ENCODE measurements around the gene ANAPC16. TPM values are rescaled to one million over a fixed set of nuclear protein-coding genes. Genes with fewer than 3 reads are reported as not detected.

Gene ANAPC16
- total RNA-seq, 3 donors from 2014 or later = 104 to 155 (median 112) TPM

GRCh38 chr10:72173262-72173618 is 42.6 kb upstream of the ANAPC16 start:
- no peaks in the 10 kb centered on the region for H3K4me1 ChIP-seq
- H3K27ac ChIP-seq = no peak overlapping the region
- no peaks in the 10 kb centered on the region for H3K36me3 ChIP-seq
- no peak for TF ChIP-seq POLR2AphosphoS5 (IDR thresholded peaks at IDR 0.05)
- TF ChIP-seq CTCF (IDR thresholded peaks at IDR 0.05) = no peak
- no peak for TF ChIP-seq POLR2A (IDR thresholded peaks at IDR 0.05)
- intact Hi-C loops (cut with DNase I; ENCODE audit: low total_unique reads) = no loop called here
- H3K27me3 ChIP-seq = no peaks in the 10 kb centered on the region
- no peak for DNase-seq (ENCODE audit: low spot score in 2 of 2)
- H3K9me3 ChIP-seq = no peaks in the 10 kb centered on the region
- H3K4me3 ChIP-seq = no peak overlapping the region

- H3K4me3 ChIP-seq = no peak overlapping the region
- no peak for DNase-seq (ENCODE audit: low spot score in 2 of 2)
- intact Hi-C loops (cut with DNase I; ENCODE audit: low total_unique reads) = no loop called here
Measured at GRCh38 chr10:72173619-72174296, 42.1 kb upstream of the ANAPC16 start.

DNA sequence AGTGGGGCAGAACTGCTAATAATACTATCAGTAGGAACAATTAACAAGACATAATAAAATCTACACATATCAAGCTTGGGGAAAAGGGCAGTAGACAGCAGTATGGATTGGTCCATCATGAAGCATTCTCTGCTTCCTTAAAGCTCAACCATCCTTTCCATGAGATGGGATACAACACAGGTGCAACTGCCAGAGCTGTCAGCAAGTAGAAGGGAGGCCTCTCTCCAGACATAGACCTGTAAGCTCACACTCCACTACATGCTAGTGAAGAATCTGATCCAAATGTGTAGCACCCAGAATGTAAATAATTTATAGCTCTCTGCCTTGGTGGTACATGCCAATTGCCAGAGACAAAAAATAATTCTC is 41.5 kb upstream of the ANAPC16 start:
- Histone ChIP-seq H3K27me3 (no peaks in the 10 kb centered on the region), H3K27ac (no peak overlapping the region), H3K9me3 (no peaks in the 10 kb centered on the region), H3K4me3 (no peak overlapping the region), H3K4me1 (no peaks in the 10 kb centered on the region), H3K36me3 (no peaks in the 10 kb centered on the region)
- TF ChIP-seq CTCF (IDR thresholded peaks at IDR 0.05) = no peak
- TF ChIP-seq POLR2AphosphoS5 (IDR thresholded peaks at IDR 0.05) = no peak
- TF ChIP-seq POLR2A (IDR thresholded peaks at IDR 0.05) = no peak
- no peak for DNase-seq (ENCODE audit: low spot score in 2 of 2)
- intact Hi-C loops (cut with DNase I; ENCODE audit: low total_unique reads) = no loop called here

More at GRCh38 chr10:72173619-72174296, 42.1 kb upstream of the ANAPC16 start:
- no peak overlapping the region for H3K27ac ChIP-seq
- no peaks in the 10 kb centered on the region for H3K4me1 ChIP-seq
- no peaks in the 10 kb centered on the region for H3K27me3 ChIP-seq
- TF ChIP-seq POLR2AphosphoS5 (IDR thresholded peaks at IDR 0.05) = no peak
- TF ChIP-seq POLR2A (IDR thresholded peaks at IDR 0.05) = no peak
- no peak for TF ChIP-seq CTCF (IDR thresholded peaks at IDR 0.05)
- no peaks in the 10 kb centered on the region for H3K36me3 ChIP-seq
- no peaks in the 10 kb centered on the region for H3K9me3 ChIP-seq

GRCh38 chr10:72175149-72175548 is 40.7 kb upstream of the ANAPC16 start:
- Histone ChIP-seq H3K4me3 (no peak overlapping the region), H3K4me1 (no peaks in the 10 kb centered on the region), H3K27me3 (no peaks in the 10 kb centered on the region), H3K36me3 (no peaks in the 10 kb centered on the region), H3K27ac (no peak overlapping the region), H3K9me3 (no peaks in the 10 kb centered on the region)
- no peak for DNase-seq (ENCODE audit: low spot score in 2 of 2)
- intact Hi-C loops (cut with DNase I; ENCODE audit: low total_unique reads) = no loop called here
- TF ChIP-seq CTCF (IDR thresholded peaks at IDR 0.05) = no peak
- TF ChIP-seq POLR2A (IDR thresholded peaks at IDR 0.05) = no peak
- no peak for TF ChIP-seq POLR2AphosphoS5 (IDR thresholded peaks at IDR 0.05)

DNA sequence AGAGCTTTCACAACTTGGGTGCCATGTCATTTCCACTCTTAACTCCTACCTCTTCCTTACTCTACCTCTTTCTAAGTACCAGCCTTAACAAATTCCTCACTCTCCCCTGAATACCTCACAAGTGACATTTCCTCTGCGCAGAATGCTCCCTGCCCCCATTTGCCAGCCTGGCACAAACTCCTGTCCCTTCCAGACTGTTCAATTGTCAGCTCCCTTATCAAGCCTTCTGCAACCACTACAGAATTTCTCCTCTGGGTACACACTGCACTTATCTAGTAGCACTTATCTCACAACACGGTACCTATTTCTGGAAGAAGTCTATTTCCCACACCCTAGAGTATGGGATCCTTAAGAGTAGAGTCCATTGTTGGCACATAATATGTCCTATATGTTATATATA is 39.1 kb upstream of the ANAPC16 start:
- H3K9me3 ChIP-seq = no peaks in the 10 kb centered on the region
- no peak overlapping the region for H3K4me3 ChIP-seq
- intact Hi-C loops (cut with DNase I; ENCODE audit: low total_unique reads) = no loop called here
- no peaks in the 10 kb centered on the region for H3K27me3 ChIP-seq
- no peak for DNase-seq (ENCODE audit: low spot score in 2 of 2)
- no peaks in the 10 kb centered on the region for H3K4me1 ChIP-seq
- H3K36me3 ChIP-seq = no peaks in the 10 kb centered on the region
- H3K27ac ChIP-seq = no peak overlapping the region
- no peak for TF ChIP-seq POLR2AphosphoS5 (IDR thresholded peaks at IDR 0.05)
- no peak for TF ChIP-seq POLR2A (IDR thresholded peaks at IDR 0.05)
- no peak for TF ChIP-seq CTCF (IDR thresholded peaks at IDR 0.05)
